ENCODE results near the gene OR2G2.

- TF ChIP-seq CTCF (IDR thresholded peaks at IDR 0.05), result no peak
- TF ChIP-seq NRF1 (IDR thresholded peaks at IDR 0.05; ENCODE audit: low read depth, low read length), result no peak
- no peak for TF ChIP-seq CHD2 (IDR thresholded peaks at IDR 0.05; ENCODE audit: low read length, partially characterized antibody)
These were observed 39.8 kb downstream of the OR2G2 start for GRCh38 chr1:247627951-247628350.

Measured in SK-N-SH (cell line).